GM12878 (cell line): Measurements from ENCODE around the gene PTPRD. TPM values are rescaled to one million over a fixed set of nuclear protein-coding genes. Genes with fewer than 3 reads are reported as not detected.

Source experiments
- ATAC-seq: fragments of 200-7000 bp; cut with Tn5 transposase; 3 replicates; pipeline ENCODE4 v1.9.1; 2020; ENCODE audit warnings: mild to moderate bottlenecking, moderate library complexity
- BruUV-seq: library from RNA; stranded (reverse); fragments of 400-500 nt; replicated peaks from 2 replicates; lab custom pipeline; 2021; lab: Mats Ljungman, UMichigan
- CTCF ChIA-PET: fragments of 300-600 bp; sonication (Branson Sonifier 250); formaldehyde crosslinking; extraction: SDS; loops from one replicate; lab custom pipeline; 2021; ENCODE audit warnings: inconsistent platforms; lab: Yijun Ruan, JAX
- POLR2A ChIA-PET: fragments of 350-600 bp; formaldehyde crosslinking; extraction: SDS; loops from one replicate; lab custom pipeline; 2021; ENCODE audit warnings: inconsistent platforms; lab: Charles Lee
- RAD21 ChIA-PET: fragments of 300-600 bp; sonication (Branson Sonifier 250); formaldehyde crosslinking; loops from one replicate; lab custom pipeline; 2023; ENCODE audit warnings: antibody characterized with exemption; ENCODE audit not compliant: unreplicated experiment; lab: Charles Lee
- SMC1A ChIA-PET: fragments of 300-600 bp; sonication (Branson Sonifier 250); formaldehyde crosslinking; loops from one replicate; lab custom pipeline; 2023; ENCODE audit not compliant: unreplicated experiment, uncharacterized antibody; lab: Charles Lee
- DNase-seq: peaks from one replicate; pipeline ENCODE4 v3.0.0-alpha.2; 2011; ENCODE audit warnings: low read depth, low spot score
- FAIRE-seq: peaks from 3 replicates; lab custom pipeline; 2011; peaks lifted over from hg19 to GRCh38; lab: Jason Lieb, UNC
- H2AFZ ChIP-seq: 2 replicates; pipeline ENCODE4 v1.6.0; 2011; ENCODE audit warnings: low read depth, low read length, control low read depth; ENCODE audit not compliant: control insufficient read depth
- H3K27ac ChIP-seq: 2 replicates; pipeline ENCODE4 v1.5.1; 2011; ENCODE audit warnings: control low read depth; ENCODE audit not compliant: control insufficient read depth, insufficient read depth
- H3K27me3 ChIP-seq, 2 experiments: replicated peaks in 1 of 2; 2 replicates each; pipeline versions ENCODE4 v1.6.0 to v1.6.1; 2011; ENCODE audit warnings: low read length in 1 of 2; ENCODE audit not compliant: control insufficient read depth in 2 of 2, insufficient read depth in 2 of 2
- H3K36me3 ChIP-seq, 2 experiments: 2 replicates each; pipeline ENCODE4 v1.5.1; 2011; ENCODE audit warnings: low read length in 1 of 2; ENCODE audit not compliant: control insufficient read depth in 2 of 2, insufficient read depth in 2 of 2
- H3K4me1 ChIP-seq: 2 replicates; pipeline ENCODE4 v1.6.1; 2011; ENCODE audit warnings: mild to moderate bottlenecking, low read length, moderate library complexity, mixed read lengths; ENCODE audit not compliant: control insufficient read depth, insufficient read depth
- H3K4me2 ChIP-seq: 2 replicates; pipeline ENCODE4 v1.6.0; 2011; ENCODE audit warnings: control low read depth; ENCODE audit not compliant: control insufficient read depth, insufficient read depth
- H3K4me3 ChIP-seq: fragments of 200-600 bp; sonication (generic); 2 replicates; pipeline ENCODE4 v1.5.1; 2016
- H3K79me2 ChIP-seq: 2 replicates; pipeline ENCODE4 v1.6.0; 2011; ENCODE audit warnings: low read length; ENCODE audit not compliant: control insufficient read depth, insufficient read depth
- H3K9ac ChIP-seq: 2 replicates; pipeline ENCODE4 v1.8.0; 2011; ENCODE audit warnings: low read length, control low read depth, mixed read lengths; ENCODE audit not compliant: control insufficient read depth, insufficient read depth
- H3K9me3 ChIP-seq: replicated peaks from 3 replicates; pipeline ENCODE4 v1.5.1; 2011; ENCODE audit warnings: mild to moderate bottlenecking, low read length; ENCODE audit not compliant: control insufficient read depth, insufficient read depth
- H4K20me1 ChIP-seq: 2 replicates; pipeline ENCODE4 v1.6.0; 2011; ENCODE audit not compliant: control insufficient read depth, insufficient read depth
- CTCF ChIP-seq, 3 experiments: IDR thresholded peaks in 2 of 3; conservative IDR thresholded peaks in 1 of 3; 2 replicates each; pipeline ENCODE4 v1.5.1; 2011; ENCODE audit warnings: low read depth in 3 of 3, low read length in 3 of 3, mild to moderate bottlenecking in 3 of 3, control low read depth in 2 of 3, moderate library complexity in 2 of 3, inconsistent platforms in 1 of 3, mixed read lengths in 1 of 3; ENCODE audit not compliant: control insufficient read depth in 2 of 3, insufficient read depth in 1 of 3; ENCODE audit errors: extremely low read depth in 1 of 3
- HSF1 ChIP-seq: fragments of 150-350 bp; IDR thresholded peaks from 2 replicates; pipeline ENCODE4 v1.6.1; 2014; ENCODE audit warnings: mild to moderate bottlenecking, low read depth, low read length
- NFYA ChIP-seq: IDR thresholded peaks from 2 replicates; pipeline ENCODE4 v1.6.1; 2011; ENCODE audit warnings: low read depth, mild to moderate bottlenecking, low read length, improper control_type of control experiment, borderline replicate concordance
- NFYB ChIP-seq: IDR thresholded peaks from 2 replicates; pipeline ENCODE4 v1.6.1; 2011; ENCODE audit warnings: low read depth, mild to moderate bottlenecking, low read length, improper control_type of control experiment, moderate library complexity; ENCODE audit not compliant: insufficient read depth
- NR2F1 ChIP-seq: fragments of 450-650 bp; conservative IDR thresholded peaks from 2 replicates; pipeline ENCODE4 v1.6.1; 2017; ENCODE audit warnings: mild to moderate bottlenecking
- RELB ChIP-seq: fragments of 450-650 bp; IDR thresholded peaks from 2 replicates; pipeline ENCODE4 v1.6.1; 2017; ENCODE audit warnings: low read depth, mild to moderate bottlenecking, moderate library complexity
- SMAD5 ChIP-seq: IDR thresholded peaks from 2 replicates; pipeline ENCODE4 v1.6.1; 2016; ENCODE audit warnings: antibody characterized with exemption, low read depth
- SRF ChIP-seq, 2 experiments: IDR thresholded peaks; 2 replicates each; pipeline ENCODE4 v1.6.1; 2011; ENCODE audit warnings: low read depth in 2 of 2, low read length in 2 of 2, mild to moderate bottlenecking in 1 of 2, moderate library complexity in 1 of 2
- ZSCAN29 ChIP-seq: fragments of 450-650 bp; IDR thresholded peaks from 2 replicates; pipeline ENCODE4 v1.6.1; 2017; ENCODE audit warnings: mild to moderate bottlenecking, moderate library complexity
- WGBS: methylation state at CpG from one replicate; pipeline ENCODE4 v1.1.6; 2016; ENCODE audit warnings: low lambda C conversion rate; ENCODE audit not compliant: insufficient replicate concordance, insufficient coverage; ENCODE audit errors: missing lambda C conversion rate; 5-methylcytosine and 5-hydroxymethylcytosine counted together
- in situ Hi-C: fragments of 300-500 bp; cut with MboI; formaldehyde crosslinking; loops from 9 replicates; pipeline ENCODE4 v1.14.3; 2018; ENCODE audit warnings: mixed read lengths
- intact Hi-C: fragments of 100-400 bp; cut with micrococcal nuclease; formaldehyde crosslinking; loops from one replicate; pipeline ENCODE4 v1.14.2; 2022; ENCODE audit not compliant: unreplicated experiment
- polyA plus RNA-seq, 11 experiments: library from polyadenylated mRNA; depleted of rRNA in 4 of 11; unstranded in 6 of 11; stranded (reverse) in 5 of 11; fragments of >200 nt; fragmentation: Nextera tagmentation in 4 of 11; fragmentation: Illumina TruSeq in 1 of 11; extraction: Ambion mirVana in 4 of 11; extraction: Trizol in 1 of 11; gene quantifications; 1 replicate in 1 of 11; 2 replicates in 10 of 11; pipeline versions ENCODE4 v1.2.1 to v1.2.3, GENCODE V29; 2011 to 2016; ENCODE audit warnings: inconsistent platforms in 2 of 11, missing spikeins in 2 of 11, low read depth in 1 of 11
- total RNA-seq, 4 experiments: library from RNA; depleted of rRNA in 3 of 4; stranded (reverse); fragments of >200 nt in 3 of 4; fragmentation: Illumina TruSeq in 1 of 4; extraction: Trizol in 1 of 4; gene quantifications; 2 replicates each; pipeline versions ENCODE4 v1.2.1 to v1.2.3, GENCODE V29; 2013 to 2021
- TF ChIP-seq, protein P1 (sequence below): fragments of 450-650 bp; conservative IDR thresholded peaks from 2 replicates; pipeline ENCODE4 v1.6.1; 2017; ENCODE audit warnings: mild to moderate bottlenecking, moderate library complexity

PTPRD gene
- total and polyA plus RNA-seq, 10 of the 15 experiments (the other 5 are each of a cell fraction or from before 2014, with no cell fraction given), result under 0.01 to 0.05 (median 0.01) TPM; not detected in 7

DNA sequence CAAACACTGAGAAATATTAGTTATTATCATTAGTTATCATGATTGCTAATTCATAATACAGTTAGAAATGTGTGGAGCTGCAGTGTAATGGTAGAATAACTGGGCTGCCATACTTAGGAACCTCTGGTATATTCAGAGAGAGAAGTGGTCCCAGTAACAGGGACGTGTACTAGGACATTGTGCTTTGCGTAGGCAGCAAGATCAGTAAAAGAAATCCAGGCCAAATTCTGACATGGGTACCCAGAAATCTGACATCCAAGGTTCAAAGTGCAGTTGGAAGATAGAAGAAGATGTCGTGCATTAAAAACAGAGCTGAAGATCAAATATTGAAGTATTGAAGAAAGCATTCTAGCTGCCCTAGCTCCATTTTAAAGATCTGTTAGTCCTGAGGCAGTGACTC is 1652.5 kb downstream of the PTPRD start:
- 10% methylated on average over 3 of the region's 3 CpGs for WGBS
- Histone ChIP-seq H3K9ac (no peak overlapping the region), H3K4me2 (no peak overlapping the region), H3K36me3 (no peaks in the 10 kb centered on the region), H3K27me3 (no peaks in the 10 kb centered on the region), H3K79me2 (no peaks in the 10 kb centered on the region), H2AFZ (no peak overlapping the region), H4K20me1 (no peaks in the 10 kb centered on the region), H3K9me3 (no peaks in the 10 kb centered on the region), H3K4me3 (no peak overlapping the region), H3K4me1 (no peaks in the 10 kb centered on the region), H3K27ac (no peak overlapping the region)
- RAD21 ChIA-PET, result no interaction called here
- DNase-seq (no peak), FAIRE-seq (no peak), ATAC-seq (no peak)
- SMC1A ChIA-PET, result no interaction called here
- no peak for TF ChIP-seq NFYA
- no peak for TF ChIP-seq CTCF (IDR thresholded peaks at IDR 0.05 in 2 of 3, conservative IDR thresholded peaks at IDR 0.05 in 1 of 3; ENCODE audit: control insufficient read depth in 2 of 3, extremely low read depth in 1 of 3, insufficient read depth in 1 of 3, low read depth in 3 of 3, low read length in 3 of 3)
- in situ Hi-C loops, result no loop called here
- POLR2A ChIA-PET, result no interaction called here
- intact Hi-C loops, result no loop called here
- CTCF ChIA-PET, result no interaction called here
- BruUV-seq, result no TSS peak

GRCh38 chr9:8958358-8958757 is 1654.4 kb downstream of the PTPRD start:
- H3K27me3 ChIP-seq, result no peaks in the 10 kb centered on the region
- no peak overlapping the region for H3K4me2 ChIP-seq
- H3K27ac ChIP-seq, result no peak overlapping the region
- H3K79me2 ChIP-seq, result no peaks in the 10 kb centered on the region
- SMC1A ChIA-PET, result no interaction called here
- DNase-seq, result no peak
- no peaks in the 10 kb centered on the region for H4K20me1 ChIP-seq
- intact Hi-C loops (no loop called here), in situ Hi-C loops (no loop called here)
- no TSS peak for BruUV-seq
- H3K9me3 ChIP-seq, result no peaks in the 10 kb centered on the region
- 0% methylated on average over 2 of the region's 2 CpGs for WGBS
- no peak for FAIRE-seq
- no peaks in the 10 kb centered on the region for H3K36me3 ChIP-seq
- CTCF ChIA-PET, result no interaction called here
- no peak for ATAC-seq
- no peak overlapping the region for H3K4me3 ChIP-seq
- H3K4me1 ChIP-seq, result no peaks in the 10 kb centered on the region
- no peak overlapping the region for H3K9ac ChIP-seq
- no peak overlapping the region for H2AFZ ChIP-seq
- POLR2A ChIA-PET, result no interaction called here
- RAD21 ChIA-PET, result no interaction called here
- TF ChIP-seq HSF1 (no peak), SMAD5 (no peak), RELB (no peak), NFYB (no peak), SRF (IDR thresholded peaks at IDR 0.05; ENCODE audit: low read depth in 2 of 2, low read length in 2 of 2) (no peak), ZSCAN29 (no peak), NR2F1 (no peak)
- TF ChIP-seq, protein P1, sequence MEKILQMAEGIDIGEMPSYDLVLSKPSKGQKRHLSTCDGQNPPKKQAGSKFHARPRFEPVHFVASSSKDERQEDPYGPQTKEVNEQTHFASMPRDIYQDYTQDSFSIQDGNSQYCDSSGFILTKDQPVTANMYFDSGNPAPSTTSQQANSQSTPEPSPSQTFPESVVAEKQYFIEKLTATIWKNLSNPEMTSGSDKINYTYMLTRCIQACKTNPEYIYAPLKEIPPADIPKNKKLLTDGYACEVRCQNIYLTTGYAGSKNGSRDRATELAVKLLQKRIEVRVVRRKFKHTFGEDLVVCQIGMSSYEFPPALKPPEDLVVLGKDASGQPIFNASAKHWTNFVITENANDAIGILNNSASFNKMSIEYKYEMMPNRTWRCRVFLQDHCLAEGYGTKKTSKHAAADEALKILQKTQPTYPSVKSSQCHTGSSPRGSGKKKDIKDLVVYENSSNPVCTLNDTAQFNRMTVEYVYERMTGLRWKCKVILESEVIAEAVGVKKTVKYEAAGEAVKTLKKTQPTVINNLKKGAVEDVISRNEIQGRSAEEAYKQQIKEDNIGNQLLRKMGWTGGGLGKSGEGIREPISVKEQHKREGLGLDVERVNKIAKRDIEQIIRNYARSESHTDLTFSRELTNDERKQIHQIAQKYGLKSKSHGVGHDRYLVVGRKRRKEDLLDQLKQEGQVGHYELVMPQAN, result no peak
